Activated CD8-positive, alpha-beta memory T cell treated with anti-CD3 and anti-CD28 coated beads, Interleukin-2, amount 50 U/mL, for 24 hours (primary cell): ENCODE data around the gene NAXD.
"Not testable (repeated sequence)": the region's sequence is repeated elsewhere in the genome, so short reads cannot be mapped to it uniquely, and the experiment has no call there.

ENCODE experiments used
- DNase-seq: peaks from one replicate; pipeline ENCODE4 v3.0.0-alpha.2; 2020; ENCODE audit errors: extremely low read depth

The NAXD gene

DNA sequence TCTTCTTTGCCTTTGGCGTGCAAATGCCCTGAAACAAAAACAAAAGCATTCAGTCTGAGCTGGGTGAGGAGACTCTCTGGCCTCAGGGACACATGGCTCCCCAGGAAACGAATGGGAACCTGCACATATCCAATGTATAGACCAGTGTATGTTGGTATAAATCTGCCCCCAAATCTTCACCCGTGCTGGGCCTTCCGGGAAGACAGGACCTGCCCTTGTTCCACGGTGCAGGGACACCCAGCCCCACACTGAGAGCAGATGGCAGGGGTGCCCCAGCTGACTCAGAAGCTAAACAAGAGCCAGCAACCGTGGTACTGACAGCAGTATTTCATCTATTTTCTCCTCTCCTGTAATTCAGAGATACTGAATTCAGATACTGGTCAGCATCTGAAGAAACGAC, 48.1 kb downstream of the NAXD start:
- no peak for DNase-seq

DNA sequence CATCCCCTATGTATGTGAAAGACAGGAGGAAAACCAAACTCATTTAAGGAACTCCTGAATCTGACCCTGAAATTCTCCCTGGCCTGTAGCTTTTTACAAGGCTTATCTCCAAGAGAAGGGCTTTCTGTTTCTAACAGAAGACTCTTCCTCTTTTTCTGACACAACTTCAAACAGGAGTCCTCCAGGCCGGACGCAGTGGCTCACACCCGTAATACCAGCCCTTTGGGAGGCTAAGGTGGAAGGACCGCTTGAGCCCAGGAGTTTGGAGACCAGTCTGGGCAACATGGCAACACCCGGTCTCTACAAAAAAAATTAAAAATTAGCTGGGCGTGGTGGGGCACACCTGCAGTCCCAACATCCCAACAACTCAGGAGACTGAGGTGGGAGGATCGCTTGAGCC, 48.7 kb downstream of the NAXD start:
- DNase-seq = no peak

DNA sequence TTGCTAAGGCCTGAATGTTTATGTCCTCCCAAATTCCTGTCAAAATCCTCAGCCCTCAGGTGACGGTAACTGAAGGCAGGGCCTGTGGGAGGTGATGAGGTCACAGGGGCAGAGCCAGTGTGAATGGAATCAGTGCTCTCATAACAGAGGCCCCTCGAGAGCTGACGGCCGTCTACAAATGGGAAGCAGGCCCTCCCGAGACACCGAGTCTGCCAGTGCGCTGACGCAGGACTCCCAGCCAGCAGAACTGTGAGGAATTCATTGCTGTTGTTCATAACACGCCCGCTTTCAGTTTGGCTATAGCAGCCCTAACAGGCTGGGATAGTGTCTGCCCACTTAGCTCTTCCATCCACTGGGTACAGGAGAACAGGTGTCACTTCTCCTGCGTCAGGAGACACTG, 49.3 kb downstream of the NAXD start:
- DNase-seq = no peak

DNA sequence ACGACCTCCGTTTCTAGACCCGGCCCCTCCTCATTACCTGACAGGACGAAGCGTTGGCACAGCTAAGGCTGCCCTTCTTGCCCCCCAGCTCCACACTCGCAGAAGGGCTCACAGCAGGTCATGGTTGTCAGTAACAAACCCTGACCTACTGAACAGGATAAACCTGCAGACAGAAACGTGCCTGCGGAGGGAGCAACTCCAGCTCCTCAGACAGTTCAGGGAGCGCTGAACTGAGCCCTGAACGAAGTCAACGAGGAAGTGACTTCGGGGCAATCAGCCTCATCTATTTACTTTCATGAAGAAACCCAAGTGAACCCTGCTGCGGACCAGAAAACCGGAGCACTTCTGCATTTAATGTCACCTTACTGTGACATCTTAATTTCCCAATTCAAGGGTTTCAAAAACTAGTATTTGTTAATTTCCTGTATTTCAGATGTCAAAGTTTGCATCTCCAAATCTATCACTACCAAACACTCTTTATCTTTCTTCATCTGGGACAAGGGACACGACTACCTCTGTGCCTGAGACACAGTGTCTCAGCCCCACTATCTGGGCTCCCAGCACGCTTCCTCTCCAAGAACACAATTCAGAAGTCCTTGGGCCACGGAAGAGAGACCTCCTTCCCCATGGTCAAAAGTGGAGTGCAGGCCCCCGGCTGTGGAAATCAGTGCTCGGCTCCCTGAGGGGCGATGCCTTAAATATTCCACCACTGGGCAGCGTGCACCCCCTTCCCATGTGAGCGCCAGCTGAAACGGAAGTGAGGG, 50.3 kb downstream of the NAXD start:
- no peak for DNase-seq

DNA sequence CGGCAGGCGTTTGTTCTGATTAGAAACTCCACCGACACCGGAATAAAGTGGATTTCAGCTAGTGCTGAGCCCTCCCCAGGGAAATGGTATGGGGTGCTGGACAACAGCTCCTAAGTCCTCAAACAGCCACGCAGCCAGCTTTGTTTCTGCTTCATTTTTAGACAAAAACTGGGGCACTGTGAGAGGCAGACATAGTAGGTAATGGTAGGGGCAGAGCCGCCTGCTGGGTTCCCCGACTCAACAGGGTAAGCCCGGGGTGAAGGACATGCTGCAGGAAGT, 50.8 kb downstream of the NAXD start:
- DNase-seq = no peak

DNA sequence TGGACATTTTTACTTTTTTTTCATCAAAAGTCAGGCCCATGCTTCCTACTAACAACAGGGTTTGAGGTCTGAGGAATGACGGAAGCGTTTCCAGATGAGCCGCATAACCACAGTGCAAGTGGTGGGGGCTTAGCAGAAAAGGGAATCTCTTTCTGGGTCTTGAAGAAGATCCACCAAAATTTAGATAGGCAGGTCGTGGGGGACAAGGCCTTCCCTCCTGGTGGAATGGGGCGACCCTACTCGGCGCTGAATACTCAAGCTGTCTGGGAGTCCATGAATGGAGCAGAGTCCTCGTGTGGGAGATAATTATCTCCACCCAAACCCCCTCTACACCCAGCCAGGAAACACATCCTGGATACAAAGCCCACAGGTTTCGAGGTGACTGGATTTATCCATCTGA, 53.7 kb downstream of the NAXD start:
- no peak for DNase-seq

DNA sequence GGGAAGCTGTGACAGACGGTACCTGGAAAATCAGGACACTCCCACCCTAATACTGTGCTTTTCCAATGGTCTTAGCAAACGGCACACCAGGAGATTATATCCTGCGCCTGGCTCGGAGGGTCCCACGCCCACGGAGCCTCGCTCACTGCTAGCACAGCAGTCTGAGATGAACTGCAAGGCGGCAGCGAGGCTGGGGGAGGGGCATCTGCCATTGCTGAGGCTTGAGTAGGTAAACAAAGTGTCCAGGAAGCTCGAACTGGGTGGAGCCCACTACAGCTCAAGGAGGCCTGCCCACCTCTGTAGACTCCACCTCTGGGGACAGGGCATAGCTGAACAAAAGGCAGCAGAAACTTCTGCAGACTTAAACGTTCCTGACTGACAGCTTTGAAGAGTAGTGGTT, 54.5 kb downstream of the NAXD start:
- not testable (repeated sequence) for DNase-seq

DNA sequence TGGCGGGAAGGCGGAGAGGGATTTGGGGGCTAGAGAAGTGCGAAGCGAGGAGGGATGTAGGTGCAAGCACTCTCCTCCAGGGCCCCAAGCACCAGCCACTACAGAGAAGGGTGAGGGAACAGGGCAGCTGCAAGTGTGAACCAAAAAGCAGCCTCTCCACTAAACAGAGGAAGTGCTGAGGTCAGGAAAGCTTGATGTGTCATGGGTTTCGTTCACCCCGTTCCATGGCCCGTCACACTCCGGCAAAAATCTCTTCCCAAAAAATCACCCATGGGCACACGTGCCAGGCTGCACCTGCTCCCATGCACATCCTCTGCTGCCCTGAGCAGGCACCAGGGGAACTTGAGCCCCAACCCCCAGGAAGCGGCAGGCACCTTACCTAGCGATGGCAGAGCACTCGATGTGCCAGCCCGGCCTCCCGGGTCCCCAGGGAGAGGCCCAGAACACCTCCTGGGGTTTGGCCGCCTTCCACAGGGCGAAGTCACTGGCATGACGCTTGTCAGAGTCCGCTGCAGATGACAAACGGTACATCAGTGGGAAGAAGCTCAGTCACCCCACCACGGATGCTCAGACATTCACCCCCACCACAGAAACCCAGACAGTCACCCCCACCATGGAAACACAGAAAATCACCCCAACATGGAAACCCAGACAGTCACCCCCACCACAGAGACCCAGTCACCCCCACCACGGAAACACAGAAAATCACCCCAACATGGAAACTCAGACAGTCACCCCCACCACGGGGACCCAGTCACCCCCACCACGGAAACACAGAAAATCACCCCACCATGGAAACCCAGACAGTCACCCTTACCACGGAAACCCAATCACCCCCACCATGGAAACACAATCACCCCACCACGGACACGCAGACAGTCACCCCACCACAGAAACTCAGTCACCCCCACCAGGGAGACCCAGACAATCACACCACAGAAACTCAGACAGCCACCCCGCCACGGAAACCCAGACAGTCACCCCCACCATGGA, 61.5 kb downstream of the NAXD start:
- DNase-seq = peak; percentile 24

DNA sequence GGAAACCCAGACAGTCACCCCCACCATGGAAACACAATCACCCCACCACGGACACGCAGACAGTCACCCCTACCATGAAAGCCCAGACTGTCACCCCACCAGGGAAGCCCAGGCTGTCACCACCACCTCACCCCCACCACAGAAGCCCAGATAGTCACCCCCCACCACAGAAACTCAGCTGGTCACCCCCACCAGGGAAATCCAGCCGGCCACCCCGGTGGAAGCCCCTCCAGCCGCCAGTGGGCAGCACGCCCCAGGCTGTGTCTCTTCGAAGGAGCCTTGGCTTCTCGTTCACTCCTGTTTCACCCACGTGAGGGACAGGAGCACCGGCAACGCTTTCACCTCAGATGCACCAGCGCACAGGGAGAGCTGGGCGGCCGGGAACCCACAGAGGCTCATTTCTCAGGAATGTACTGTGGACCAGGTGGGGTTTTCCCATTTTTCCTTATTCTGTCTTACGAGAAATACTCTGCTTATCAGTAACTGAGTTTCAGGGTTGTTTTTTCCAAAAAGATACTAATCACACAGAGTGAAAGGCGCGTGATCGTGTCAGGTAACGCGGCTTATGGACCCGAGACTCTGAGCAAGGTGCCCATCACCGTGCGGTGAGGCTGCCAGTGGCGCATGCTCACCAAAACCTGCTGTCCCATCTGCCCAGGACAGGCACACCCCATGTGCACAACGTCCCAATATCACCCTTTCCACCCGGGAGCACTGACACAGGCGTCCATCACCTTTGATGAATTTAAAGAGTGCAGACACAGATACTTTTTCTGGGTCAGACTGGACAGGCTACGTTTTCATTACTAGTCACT, 62.6 kb downstream of the NAXD start:
- no peak for DNase-seq

DNA sequence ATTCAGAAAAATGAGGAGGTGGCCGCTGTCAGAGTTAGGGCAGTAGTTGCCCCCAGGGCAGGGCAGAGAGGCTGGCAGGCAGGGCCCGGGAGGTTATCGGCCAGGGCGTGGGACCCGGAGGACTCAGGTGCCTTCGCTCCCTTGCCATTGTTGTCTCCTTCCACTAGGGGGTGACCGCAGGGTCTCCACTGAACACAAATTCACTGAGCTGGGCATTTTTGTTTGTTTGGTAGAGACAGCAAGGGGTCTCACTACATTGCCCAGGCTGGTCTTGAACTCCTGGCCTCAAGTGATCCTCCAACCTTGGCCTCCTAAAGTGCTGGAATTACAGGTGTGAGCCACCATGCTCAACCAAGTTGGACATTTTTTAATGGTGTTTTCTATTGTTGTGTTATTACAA, 65.5 kb downstream of the NAXD start:
- DNase-seq = no peak

DNA sequence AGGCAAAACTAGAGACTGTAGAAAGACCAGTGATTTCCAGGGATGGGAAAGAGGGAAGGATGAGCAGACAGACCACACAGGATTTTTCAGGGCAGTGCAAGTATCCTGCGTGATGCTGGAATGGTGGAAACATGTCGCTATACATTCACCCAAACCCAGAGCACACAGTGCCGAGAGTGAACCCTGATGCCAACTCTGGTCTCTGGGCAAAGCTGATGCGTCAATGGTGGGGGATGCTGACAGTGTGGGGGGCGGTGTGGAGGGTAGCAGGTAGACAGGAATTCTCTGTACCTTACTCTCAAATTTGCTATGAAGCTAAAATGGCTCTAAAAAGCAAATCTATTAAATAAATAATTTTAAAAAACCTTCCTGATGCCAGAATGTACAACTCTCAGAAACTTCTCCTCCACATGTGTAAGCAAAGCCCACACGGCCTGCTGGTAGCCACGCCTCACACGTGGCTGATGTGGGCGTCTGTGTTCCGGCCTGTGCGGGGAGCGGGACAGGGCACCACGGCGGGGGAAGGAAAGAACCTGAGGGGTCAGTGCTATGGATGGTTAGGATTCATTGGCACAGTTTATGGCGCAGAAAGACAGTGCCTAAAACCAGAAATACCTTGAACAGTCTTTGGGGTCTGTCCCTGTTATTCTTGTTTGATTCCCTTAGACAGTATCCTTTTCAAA, 66.7 kb downstream of the NAXD start:
- DNase-seq = no peak

DNA sequence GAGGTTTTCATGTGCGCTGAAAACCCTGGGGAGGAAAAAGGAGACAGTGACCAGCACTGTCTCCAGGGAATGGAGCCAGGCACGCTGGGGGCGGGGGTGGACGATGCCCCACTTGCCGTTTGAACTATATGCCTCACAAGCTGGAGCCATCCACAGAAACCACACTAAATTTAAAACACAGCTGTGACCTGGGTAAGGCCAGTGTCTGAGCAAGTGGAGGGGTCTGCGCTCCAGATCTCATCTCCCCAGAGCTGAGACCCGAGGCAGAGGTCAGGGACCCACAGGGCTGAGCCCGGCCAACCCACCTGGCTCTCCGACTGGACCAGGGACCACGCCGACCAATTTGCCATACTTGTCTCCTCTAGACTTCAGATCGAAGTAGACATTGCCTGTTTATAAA, 67.4 kb downstream of the NAXD start:
- no peak for DNase-seq

DNA sequence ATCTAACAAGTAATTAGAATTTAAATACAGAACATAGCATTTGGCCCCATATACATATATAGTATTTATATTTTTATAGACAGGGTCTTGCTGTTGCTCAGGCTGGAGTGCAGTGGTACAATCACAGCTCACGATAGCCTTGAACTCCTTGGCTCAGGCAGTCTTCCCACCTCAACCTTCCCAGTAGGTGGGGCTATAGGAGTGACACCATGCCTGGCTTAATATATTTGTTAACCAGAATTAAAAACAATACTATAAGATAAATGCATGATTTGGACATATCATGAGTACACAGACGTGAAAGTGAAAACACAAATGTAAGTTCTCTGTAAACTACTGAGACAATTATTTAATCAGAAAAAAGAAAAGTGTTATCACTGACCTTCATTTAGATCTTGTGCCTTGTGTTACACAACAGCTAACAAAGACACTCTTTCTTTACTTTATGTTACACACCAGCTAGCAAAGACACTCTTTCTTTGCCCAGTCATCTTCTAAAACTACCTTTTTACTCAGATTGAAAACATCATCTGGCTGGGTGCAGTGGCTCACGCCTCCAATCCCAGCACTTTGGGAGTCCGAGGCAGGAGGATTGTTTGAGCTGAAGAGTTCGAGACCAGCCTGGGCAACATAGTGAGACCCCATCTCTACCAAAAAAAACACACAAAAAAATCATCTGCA, 68.0 kb downstream of the NAXD start:
- DNase-seq = no peak

DNA sequence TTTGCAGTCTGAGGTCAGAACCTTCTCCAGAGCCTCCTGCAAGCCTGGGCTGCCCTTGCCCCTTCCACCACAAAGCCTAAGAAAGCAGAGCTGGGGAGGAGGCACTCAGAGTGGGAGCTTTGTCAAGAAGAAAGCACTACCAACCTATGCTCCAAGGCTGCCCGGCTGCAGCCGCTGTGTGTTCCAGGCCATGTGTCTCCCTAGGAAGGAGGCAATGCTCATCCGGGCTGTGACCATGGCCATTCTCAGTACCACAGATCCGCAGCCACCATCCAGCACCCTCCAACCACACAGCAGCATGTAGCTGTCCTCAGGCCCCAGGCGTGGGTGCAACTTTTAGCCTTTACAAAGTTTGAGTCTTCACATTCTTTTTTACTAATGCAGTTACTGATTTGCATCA, 68.6 kb downstream of the NAXD start:
- no peak for DNase-seq

DNA sequence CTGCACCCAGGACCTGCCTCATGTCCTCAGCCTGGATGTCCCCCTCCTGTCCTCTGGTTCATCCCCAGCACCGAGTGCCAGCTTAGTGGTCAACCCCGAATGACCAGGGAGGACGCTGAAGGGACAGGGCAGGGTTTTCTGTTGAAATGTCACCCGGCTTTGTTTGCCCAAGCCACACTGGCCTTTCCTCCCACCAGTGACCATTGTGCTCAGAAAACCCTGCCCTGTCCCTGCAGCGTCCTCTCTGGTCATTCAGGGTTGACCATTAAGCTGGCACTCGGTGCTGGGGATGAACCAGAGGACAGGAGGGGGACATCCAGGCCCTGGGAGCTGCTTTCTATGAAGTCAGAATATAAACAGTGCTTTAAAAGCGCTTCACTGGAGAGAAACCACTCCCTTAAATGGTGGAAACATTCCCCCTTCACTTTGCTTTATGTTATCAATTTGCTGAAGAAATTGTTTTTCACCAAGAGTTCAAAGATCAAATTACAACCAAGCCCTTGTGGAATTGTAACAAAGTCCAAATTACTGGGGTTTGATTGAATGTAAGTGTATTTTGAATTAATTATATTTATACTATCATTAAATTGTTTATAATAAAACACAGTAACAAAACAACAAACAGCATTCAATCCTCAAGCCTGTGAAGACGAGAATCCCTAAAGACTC, 69.2 kb downstream of the NAXD start:
- no peak for DNase-seq

DNA sequence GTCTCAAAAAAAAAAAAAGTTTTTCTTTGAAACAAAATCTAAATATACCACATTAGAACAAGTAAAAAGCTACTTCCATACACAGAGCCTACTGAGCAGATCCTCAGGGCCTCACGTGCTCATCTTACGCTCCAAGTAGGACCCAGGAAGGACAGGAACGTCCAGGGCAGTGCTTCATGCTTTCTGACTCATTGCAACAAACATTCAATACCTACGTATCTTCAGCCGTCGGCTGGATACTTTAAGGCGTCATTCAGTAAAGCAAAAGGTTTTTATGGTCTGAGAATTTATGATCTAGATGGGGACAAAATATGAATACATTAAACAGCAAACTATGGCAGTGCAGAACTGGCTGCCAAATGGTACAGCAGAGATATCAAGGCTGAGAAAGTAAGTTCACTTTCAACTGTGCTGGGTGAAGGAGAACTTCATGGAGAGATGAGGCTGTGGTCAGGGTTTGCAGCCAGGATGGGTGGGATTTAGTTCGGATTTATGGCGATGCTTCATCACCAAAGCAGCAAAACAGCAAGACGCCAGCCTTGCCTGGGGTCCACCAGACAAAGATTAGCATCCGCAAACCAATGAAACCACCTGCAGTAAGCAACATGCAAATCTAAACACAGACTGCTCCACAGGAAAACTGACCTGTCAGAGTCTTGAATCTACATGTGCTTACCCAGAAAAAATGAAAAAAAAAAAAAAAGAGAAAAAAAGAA, 70.1 kb downstream of the NAXD start:
- DNase-seq = no peak

DNA sequence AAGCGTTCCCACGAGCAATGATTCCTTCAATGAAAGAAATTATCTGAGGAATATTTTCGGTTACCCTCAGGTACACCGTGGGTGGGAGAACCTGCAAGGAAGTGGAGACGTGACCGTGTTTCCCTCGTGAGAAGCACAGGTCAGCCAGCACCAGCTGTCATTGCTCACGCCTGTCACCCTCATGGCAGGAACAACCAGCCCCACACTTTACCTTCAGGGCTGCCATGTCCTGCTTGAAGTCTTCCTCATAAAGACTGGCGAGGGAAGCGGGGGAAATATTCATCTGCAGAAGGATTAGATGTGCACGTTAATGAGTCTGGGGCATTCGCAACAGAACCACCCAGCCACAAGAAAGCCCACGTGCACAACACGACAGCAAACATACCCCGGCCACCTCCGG, 72.4 kb downstream of the NAXD start:
- DNase-seq = no peak

DNA sequence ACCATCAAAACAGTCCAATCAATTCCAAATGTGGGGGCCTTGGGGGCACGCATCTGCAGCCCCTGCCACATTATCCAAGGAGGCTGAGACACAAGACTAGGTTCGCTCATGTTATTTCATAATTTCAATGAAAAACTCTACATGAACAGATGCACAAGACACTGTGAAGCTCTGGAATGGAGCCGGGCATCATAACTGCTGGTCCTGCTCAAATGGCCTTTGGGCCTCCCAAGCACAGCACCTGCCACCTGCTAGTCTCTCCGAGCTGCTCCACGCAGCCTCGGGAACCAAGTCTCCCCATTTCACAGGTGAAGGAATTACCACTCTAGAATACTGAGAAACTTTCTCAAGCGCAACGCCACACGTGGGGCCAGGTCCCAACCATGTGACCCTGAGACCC, 73.7 kb downstream of the NAXD start:
- DNase-seq = no peak
